AG04450 (cell line): ENCODE measurements around the gene BABAM2. TPM values are rescaled to one million over a fixed set of nuclear protein-coding genes. Genes with fewer than 3 reads are reported as not detected.

Experiments
- CTCF ChIA-PET: fragments of 300-600, 350-600 bp; formaldehyde crosslinking; extraction: SDS; loops from one replicate; lab custom pipeline; 2022; ENCODE audit warnings: antibody characterized with exemption, inconsistent platforms; lab: Charles Lee
- POLR2A ChIA-PET: fragments of 350-600 bp; formaldehyde crosslinking; extraction: SDS; loops from one replicate; lab custom pipeline; 2021; ENCODE audit warnings: antibody characterized with exemption, inconsistent platforms; lab: Yijun Ruan, JAX
- DNase-seq: peaks from one replicate; pipeline ENCODE4 v3.0.0-alpha.2; 2011; ENCODE audit warnings: low read depth, low spot score
- H3K27ac ChIP-seq: one replicate; pipeline ENCODE4 v1.5.1; 2012; ENCODE audit warnings: low read depth, low read length, control low read depth
- H3K27me3 ChIP-seq: one replicate; pipeline ENCODE4 v1.6.0; 2012; ENCODE audit warnings: low read length; ENCODE audit not compliant: control insufficient read depth, insufficient read depth
- H3K4me3 ChIP-seq: 2 replicates; pipeline ENCODE4 v1.5.1; 2011; ENCODE audit warnings: mild to moderate bottlenecking, low read depth, low read length, control low read depth
- H3K9me3 ChIP-seq: 2 replicates; pipeline ENCODE4 v1.5.1; 2012; ENCODE audit warnings: low read length; ENCODE audit not compliant: control insufficient read depth, insufficient read depth
- polyA plus RNA-seq: library from polyadenylated mRNA; depleted of rRNA; stranded (reverse); fragments of >200 nt; gene quantifications from 2 replicates; pipeline ENCODE4 v1.2.3, GENCODE V29; 2011
- TF ChIP-seq, protein P1 (sequence below): IDR thresholded peaks from 2 replicates; pipeline ENCODE4 v1.5.1; 2011; ENCODE audit warnings: low read depth, low read length, control low read depth, inconsistent platforms

BABAM2 gene
- polyA plus RNA-seq, 1 experiment: 44.5 TPM

- Histone ChIP-seq H3K4me3 (no peak overlapping the region), H3K9me3 (no peaks in the 10 kb centered on the region), H3K27ac (no peak overlapping the region), H3K27me3 (no peaks in the 10 kb centered on the region)
- no peak for DNase-seq
- TF ChIP-seq, protein P1, sequence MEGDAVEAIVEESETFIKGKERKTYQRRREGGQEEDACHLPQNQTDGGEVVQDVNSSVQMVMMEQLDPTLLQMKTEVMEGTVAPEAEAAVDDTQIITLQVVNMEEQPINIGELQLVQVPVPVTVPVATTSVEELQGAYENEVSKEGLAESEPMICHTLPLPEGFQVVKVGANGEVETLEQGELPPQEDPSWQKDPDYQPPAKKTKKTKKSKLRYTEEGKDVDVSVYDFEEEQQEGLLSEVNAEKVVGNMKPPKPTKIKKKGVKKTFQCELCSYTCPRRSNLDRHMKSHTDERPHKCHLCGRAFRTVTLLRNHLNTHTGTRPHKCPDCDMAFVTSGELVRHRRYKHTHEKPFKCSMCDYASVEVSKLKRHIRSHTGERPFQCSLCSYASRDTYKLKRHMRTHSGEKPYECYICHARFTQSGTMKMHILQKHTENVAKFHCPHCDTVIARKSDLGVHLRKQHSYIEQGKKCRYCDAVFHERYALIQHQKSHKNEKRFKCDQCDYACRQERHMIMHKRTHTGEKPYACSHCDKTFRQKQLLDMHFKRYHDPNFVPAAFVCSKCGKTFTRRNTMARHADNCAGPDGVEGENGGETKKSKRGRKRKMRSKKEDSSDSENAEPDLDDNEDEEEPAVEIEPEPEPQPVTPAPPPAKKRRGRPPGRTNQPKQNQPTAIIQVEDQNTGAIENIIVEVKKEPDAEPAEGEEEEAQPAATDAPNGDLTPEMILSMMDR: no peak
- CTCF ChIA-PET: no interaction called here
- POLR2A ChIA-PET: interaction anchor here (1.2 kb wide), 1 partner anchor 62 kb away, joined by 3 read pairs; no protein-coding TSS in a partner anchor
Measured at GRCh38 chr2:28162564-28162963, 272.0 kb downstream of the BABAM2 start.

- TF ChIP-seq, protein P1: no peak
- CTCF ChIA-PET: no interaction called here
- no peak overlapping the region for H3K27ac ChIP-seq
- H3K9me3 ChIP-seq: no peaks in the 10 kb centered on the region
- H3K27me3 ChIP-seq: no peaks in the 10 kb centered on the region
- no peak overlapping the region for H3K4me3 ChIP-seq
- no peak for DNase-seq
- POLR2A ChIA-PET: interaction anchor here (1.2 kb wide), 1 partner anchor 62 kb away, joined by 3 read pairs; no protein-coding TSS in a partner anchor
Measured at GRCh38 chr2:28163028-28163427, 272.5 kb downstream of the BABAM2 start.

- Histone ChIP-seq H3K9me3 (no peaks in the 10 kb centered on the region), H3K27ac (no peak overlapping the region), H3K27me3 (no peaks in the 10 kb centered on the region), H3K4me3 (no peak overlapping the region)
- DNase-seq: no peak
- CTCF ChIA-PET: no interaction called here
- POLR2A ChIA-PET: interaction anchor here (1.0 to 1.1 kb wide), 2 partner anchors 61 to 137 kb away, joined by 3 to 4 read pairs; no protein-coding TSS in a partner anchor
- TF ChIP-seq, protein P1: no peak
Measured at GRCh38 chr2:28163627-28164279, 273.2 kb downstream of the BABAM2 start.

GRCh38 chr2:28164280-28164801, 273.8 kb downstream of the BABAM2 start:
- Histone ChIP-seq H3K27me3 (no peaks in the 10 kb centered on the region), H3K27ac (no peak overlapping the region), H3K9me3 (no peaks in the 10 kb centered on the region), H3K4me3 (no peak overlapping the region)
- ChIA-PET CTCF (interaction anchor here (0.7 kb wide), 1 partner anchor 483 kb away, joined by 3 read pairs; no protein-coding TSS in a partner anchor), POLR2A (interaction anchor here (0.7 to 1.1 kb wide), 8 partner anchors 10 to 458 kb away, joined by 3 to 4 read pairs (median 4); no protein-coding TSS in a partner anchor)
- peak; percentile 41 for DNase-seq
- TF ChIP-seq, protein P1: no peak

DNA sequence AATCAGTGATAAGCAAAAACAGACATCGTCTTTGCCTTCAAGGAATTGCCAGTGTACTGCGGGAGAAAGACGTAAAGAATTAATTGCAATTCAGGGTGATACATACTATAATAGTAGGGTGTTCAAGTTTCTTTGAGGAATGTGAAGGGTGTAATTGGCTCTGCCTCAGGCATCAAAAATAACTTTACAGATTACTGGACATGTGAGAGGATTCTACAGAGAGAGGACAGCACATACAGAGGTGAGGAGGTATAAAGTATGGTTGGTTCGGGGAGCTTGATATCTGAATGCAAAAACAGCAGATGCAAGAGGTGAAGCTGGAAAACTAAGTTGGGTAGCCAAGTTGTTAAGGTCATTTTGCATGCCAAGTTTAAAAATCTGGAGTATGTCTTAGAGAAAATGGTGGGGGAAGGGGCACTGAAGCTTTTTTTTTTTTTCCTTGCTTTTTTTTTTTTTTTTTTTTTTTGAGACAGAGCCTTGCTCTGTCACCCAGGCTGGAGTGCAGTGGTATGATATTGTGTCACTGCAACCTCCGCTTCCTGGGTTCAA, 274.6 kb downstream of the BABAM2 start:
- TF ChIP-seq, protein P1: no peak
- no peak for DNase-seq
- ChIA-PET CTCF (interaction anchor here (0.6 to 1.2 kb wide), 3 partner anchors 10 to 484 kb away, joined by 3 read pairs; no protein-coding TSS in a partner anchor), POLR2A (interaction anchor here (0.6 to 1.1 kb wide), 10 partner anchors 9 to 459 kb away, joined by 3 to 5 read pairs (median 4); no protein-coding TSS in a partner anchor)
- Histone ChIP-seq H3K27ac (no peak overlapping the region), H3K27me3 (no peaks in the 10 kb centered on the region), H3K9me3 (no peaks in the 10 kb centered on the region), H3K4me3 (no peak overlapping the region)
